Dedifferentiated amniotic fluid mesenchymal stem cell (primary cell): ENCODE measurements around the gene MAGEA4.

Experiments used
- DNase-seq: peaks from one replicate; pipeline ENCODE4 v3.0.0-alpha.2; 2016; ENCODE audit errors: extremely low spot score

MAGEA4 gene

GRCh38 chrX:151923648-151924047, 11.0 kb downstream of the MAGEA4 start:
- no peak for DNase-seq

- DNase-seq: no peak
These were observed 16.4 kb downstream of the MAGEA4 start for GRCh38 chrX:151929126-151929525.

- no peak for DNase-seq
These were observed 22.7 kb downstream of the MAGEA4 start for GRCh38 chrX:151935358-151935757.

- no peak for DNase-seq
These were observed 25.5 kb downstream of the MAGEA4 start for GRCh38 chrX:151938172-151938571.

GRCh38 chrX:151954730-151955129, 42.0 kb downstream of the MAGEA4 start:
- DNase-seq: no peak

GRCh38 chrX:151958101-151958500, 45.4 kb downstream of the MAGEA4 start:
- DNase-seq: no peak

GRCh38 chrX:151962034-151962433, 49.3 kb downstream of the MAGEA4 start:
- DNase-seq: no peak

- DNase-seq: no peak
These were observed 53.5 kb downstream of the MAGEA4 start for GRCh38 chrX:151966236-151966635.

GRCh38 chrX:151970027-151970426, 57.3 kb downstream of the MAGEA4 start:
- DNase-seq: no peak

GRCh38 chrX:151970661-151971060, 58.0 kb downstream of the MAGEA4 start:
- no peak for DNase-seq

- no peak for DNase-seq
These were observed 60.5 kb downstream of the MAGEA4 start for GRCh38 chrX:151973060-151973661.

GRCh38 chrX:151973851-151974335, 61.2 kb downstream of the MAGEA4 start:
- DNase-seq: no peak
